ENCODE data around the gene TIMP3.

The TIMP3 gene

GRCh38 chr22:32882774-32883530, 81.4 kb downstream of the TIMP3 start:
- no peak for DNase-seq (ENCODE audit: low read depth)

GRCh38 chr22:32887324-32887980, 85.9 kb downstream of the TIMP3 start:
- DNase-seq (ENCODE audit: low read depth): no peak

- DNase-seq (ENCODE audit: low read depth): no peak
Observed at GRCh38 chr22:32888976-32889375, 87.5 kb downstream of the TIMP3 start.

- no peak for DNase-seq (ENCODE audit: low read depth)
Observed at GRCh38 chr22:32896891-32897290, 95.4 kb downstream of the TIMP3 start.

- DNase-seq (ENCODE audit: low read depth): no peak
Observed at GRCh38 chr22:32897400-32897799, 95.9 kb downstream of the TIMP3 start.

GRCh38 chr22:32900886-32901635, 99.6 kb downstream of the TIMP3 start:
- DNase-seq (ENCODE audit: low read depth): no peak

GRCh38 chr22:32901925-32902324, 100.4 kb downstream of the TIMP3 start:
- DNase-seq (ENCODE audit: low read depth): no peak

- no peak for DNase-seq (ENCODE audit: low read depth)
Observed at GRCh38 chr22:32903507-32903906, 102.0 kb downstream of the TIMP3 start.

GRCh38 chr22:32904044-32904443, 102.5 kb downstream of the TIMP3 start:
- DNase-seq (ENCODE audit: low read depth): no peak

GRCh38 chr22:32905400-32905799, 103.9 kb downstream of the TIMP3 start:
- no peak for DNase-seq (ENCODE audit: low read depth)

GRCh38 chr22:32909581-32910428, 108.3 kb downstream of the TIMP3 start:
- DNase-seq (ENCODE audit: low read depth): no peak

- no peak for DNase-seq (ENCODE audit: low read depth)
Observed at GRCh38 chr22:32910429-32910772, 108.9 kb downstream of the TIMP3 start.

GRCh38 chr22:32911503-32911902, 110.0 kb downstream of the TIMP3 start:
- no peak for DNase-seq (ENCODE audit: low read depth)
